ENCODE measurements around the gene ZFAND3.
"Not testable (repeated sequence)": the region's sequence is repeated elsewhere in the genome, so short reads cannot be mapped to it uniquely, and the experiment has no call there.

The ZFAND3 gene

GRCh38 chr6:38015341-38015740, 195.8 kb downstream of the ZFAND3 start:
- DNase-seq = no peak

- no peak for DNase-seq
Measured at GRCh38 chr6:38016824-38017223, 197.3 kb downstream of the ZFAND3 start.

GRCh38 chr6:38018755-38019165, 199.2 kb downstream of the ZFAND3 start:
- DNase-seq = no peak

- DNase-seq = no peak
Measured at GRCh38 chr6:38020593-38020992, 201.1 kb downstream of the ZFAND3 start.

- DNase-seq = no peak
Measured at GRCh38 chr6:38021029-38021428, 201.5 kb downstream of the ZFAND3 start.

GRCh38 chr6:38021571-38021970, 202.0 kb downstream of the ZFAND3 start:
- DNase-seq = no peak

- no peak for DNase-seq
Measured at GRCh38 chr6:38022688-38023087, 203.2 kb downstream of the ZFAND3 start.

- no peak for DNase-seq
Measured at GRCh38 chr6:38024908-38025307, 205.4 kb downstream of the ZFAND3 start.

GRCh38 chr6:38025451-38025850, 205.9 kb downstream of the ZFAND3 start:
- DNase-seq = no peak

- no peak for DNase-seq
Measured at GRCh38 chr6:38027685-38028373, 208.3 kb downstream of the ZFAND3 start.

- DNase-seq = no peak
Measured at GRCh38 chr6:38030380-38030779, 210.9 kb downstream of the ZFAND3 start.

- no peak for DNase-seq
Measured at GRCh38 chr6:38032797-38033196, 213.3 kb downstream of the ZFAND3 start.

- DNase-seq = no peak
Measured at GRCh38 chr6:38033442-38033982, 214.0 kb downstream of the ZFAND3 start.

- no peak for DNase-seq
Measured at GRCh38 chr6:38034274-38034914, 214.9 kb downstream of the ZFAND3 start.

- no peak for DNase-seq
Measured at GRCh38 chr6:38035478-38035877, 216.0 kb downstream of the ZFAND3 start.

GRCh38 chr6:38039502-38039901, 220.0 kb downstream of the ZFAND3 start:
- DNase-seq = no peak

GRCh38 chr6:38040254-38040653, 220.7 kb downstream of the ZFAND3 start:
- DNase-seq = no peak

GRCh38 chr6:38043259-38043753, 223.8 kb downstream of the ZFAND3 start:
- no peak for DNase-seq

- no peak for DNase-seq
Measured at GRCh38 chr6:38045701-38046305, 226.3 kb downstream of the ZFAND3 start.

- no peak for DNase-seq
Measured at GRCh38 chr6:38047562-38047961, 228.0 kb downstream of the ZFAND3 start.

- DNase-seq = not testable (repeated sequence)
Measured at GRCh38 chr6:38049861-38050397, 230.4 kb downstream of the ZFAND3 start.

GRCh38 chr6:38051819-38052434, 232.4 kb downstream of the ZFAND3 start:
- DNase-seq = no peak
